ENCODE data around the gene KRTAP17-1.

DNA sequence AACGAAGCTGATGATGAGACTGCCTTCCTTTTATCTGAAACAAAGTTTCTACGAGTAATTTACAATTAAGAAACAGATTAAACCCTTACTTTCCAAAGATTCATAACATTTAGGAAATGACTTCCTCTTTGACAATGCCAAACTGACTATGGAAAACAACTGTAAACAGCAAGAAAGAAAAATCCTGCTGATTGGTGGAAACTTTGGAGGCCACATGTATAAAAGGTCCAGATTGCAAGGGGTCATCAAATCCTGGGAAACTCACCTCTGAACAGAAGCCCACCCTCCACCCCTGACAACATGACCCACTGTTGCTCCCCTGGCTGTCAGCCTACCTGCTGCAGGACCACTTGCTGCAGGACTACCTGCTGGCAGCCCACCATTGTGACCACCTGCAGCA lies 50.4 kb downstream of the KRTAP17-1 start, which contains the start of gene KRTAP9-6:
- TF ChIP-seq CTCF (conservative IDR thresholded peaks at IDR 0.05; ENCODE audit: low read depth, low read length) (no peak), MXI1 (IDR thresholded peaks at IDR 0.05; ENCODE audit: borderline replicate concordance, low read depth, low read length) (no peak), SMC3 (IDR thresholded peaks at IDR 0.05; ENCODE audit: low read depth, low read length) (no peak), MAZ (IDR thresholded peaks at IDR 0.05; ENCODE audit: borderline replicate concordance, low read depth, low read length) (no peak), POLR2A (IDR thresholded peaks at IDR 0.05; ENCODE audit: low read depth, low read length) (no peak), MAFK (IDR thresholded peaks at IDR 0.05; ENCODE audit: low read depth, low read length) (no peak), USF2 (IDR thresholded peaks at IDR 0.05; ENCODE audit: low read depth, low read length) (no peak), RAD21 (IDR thresholded peaks at IDR 0.05; ENCODE audit: low read length) (no peak), ELK1 (IDR thresholded peaks at IDR 0.05; ENCODE audit: borderline replicate concordance, low read depth, low read length) (no peak), BHLHE40 (IDR thresholded peaks at IDR 0.05; ENCODE audit: low read depth, low read length) (no peak), CEBPB (IDR thresholded peaks at IDR 0.05; ENCODE audit: low read depth, low read length) (no peak)
